Panc1 (cell line): Measurements from ENCODE around the gene CD46.

Experiments used
- POLR2AphosphoS5 ChIP-seq: IDR thresholded peaks from 2 replicates; pipeline ENCODE4 v1.6.1; 2012; ENCODE audit warnings: mild to moderate bottlenecking, low read depth, low read length, moderate library complexity
- REST ChIP-seq, 2 experiments: IDR thresholded peaks; 2 replicates each; pipeline ENCODE4 v1.6.1; 2011 to 2012; ENCODE audit warnings: low read depth in 2 of 2, control low read depth in 1 of 2, low read length in 1 of 2, mild to moderate bottlenecking in 1 of 2, moderate library complexity in 1 of 2; ENCODE audit not compliant: insufficient read depth in 1 of 2
- TCF7L2 ChIP-seq: IDR thresholded peaks from 2 replicates; pipeline ENCODE4 v1.6.1; 2011; ENCODE audit warnings: mild to moderate bottlenecking, low read depth, low read length, inconsistent platforms
- TF ChIP-seq, protein P1 (sequence below): fragments of 450-650 bp; IDR thresholded peaks from 2 replicates; pipeline ENCODE4 v1.5.1; 2017; ENCODE audit warnings: mild to moderate bottlenecking

DNA sequence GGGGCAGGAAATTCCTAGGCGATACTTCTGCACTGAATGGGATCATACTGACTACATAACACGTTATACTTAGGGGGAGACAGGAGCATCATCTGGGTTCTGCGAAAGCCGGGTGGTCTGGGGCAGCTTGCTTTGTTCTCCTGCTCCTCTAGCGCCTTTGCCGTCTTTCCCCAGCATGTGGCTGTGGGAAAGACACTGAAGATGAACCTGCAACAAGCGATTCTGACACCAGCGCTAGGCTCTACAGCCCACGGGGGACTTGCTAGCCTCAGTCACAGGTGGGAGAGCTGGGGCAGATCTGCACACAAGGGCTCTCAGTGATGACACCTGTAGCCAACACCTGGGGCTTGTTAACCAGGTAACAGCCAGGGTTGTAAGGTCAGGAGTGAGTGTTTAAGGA lies 51.8 kb downstream of the CD46 start:
- TF ChIP-seq, protein P1, sequence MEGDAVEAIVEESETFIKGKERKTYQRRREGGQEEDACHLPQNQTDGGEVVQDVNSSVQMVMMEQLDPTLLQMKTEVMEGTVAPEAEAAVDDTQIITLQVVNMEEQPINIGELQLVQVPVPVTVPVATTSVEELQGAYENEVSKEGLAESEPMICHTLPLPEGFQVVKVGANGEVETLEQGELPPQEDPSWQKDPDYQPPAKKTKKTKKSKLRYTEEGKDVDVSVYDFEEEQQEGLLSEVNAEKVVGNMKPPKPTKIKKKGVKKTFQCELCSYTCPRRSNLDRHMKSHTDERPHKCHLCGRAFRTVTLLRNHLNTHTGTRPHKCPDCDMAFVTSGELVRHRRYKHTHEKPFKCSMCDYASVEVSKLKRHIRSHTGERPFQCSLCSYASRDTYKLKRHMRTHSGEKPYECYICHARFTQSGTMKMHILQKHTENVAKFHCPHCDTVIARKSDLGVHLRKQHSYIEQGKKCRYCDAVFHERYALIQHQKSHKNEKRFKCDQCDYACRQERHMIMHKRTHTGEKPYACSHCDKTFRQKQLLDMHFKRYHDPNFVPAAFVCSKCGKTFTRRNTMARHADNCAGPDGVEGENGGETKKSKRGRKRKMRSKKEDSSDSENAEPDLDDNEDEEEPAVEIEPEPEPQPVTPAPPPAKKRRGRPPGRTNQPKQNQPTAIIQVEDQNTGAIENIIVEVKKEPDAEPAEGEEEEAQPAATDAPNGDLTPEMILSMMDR = no peak
- TF ChIP-seq POLR2AphosphoS5 = no peak
- no peak for TF ChIP-seq TCF7L2
- no peak for TF ChIP-seq REST (IDR thresholded peaks at IDR 0.05; ENCODE audit: insufficient read depth in 1 of 2, low read depth in 2 of 2, low read length in 1 of 2)
